Loucy (cell line): ENCODE results near the gene NTPCR.
A peak's percentile ranks its signal among the peaks of the same experiment; 100 is the strongest.

ENCODE experiments used
- H2AFZ ChIP-seq: fragments of 200-600 bp; sonication (generic); 2 replicates; pipeline ENCODE4 v1.6.0; 2016; ENCODE audit warnings: antibody characterized with exemption, mild to moderate bottlenecking, low read length, moderate library complexity
- H3F3A ChIP-seq: fragments of 200-600 bp; 2 replicates; pipeline ENCODE4 v1.6.0; 2016; ENCODE audit warnings: antibody characterized with exemption, low read depth, mild to moderate bottlenecking
- H3K27me3 ChIP-seq: fragments of 200-600 bp; sonication (generic); 2 replicates; pipeline ENCODE4 v1.6.1; 2014; ENCODE audit warnings: low read length, mild to moderate bottlenecking; ENCODE audit not compliant: insufficient read depth, poor library complexity, severe bottlenecking
- H3K36me3 ChIP-seq: fragments of 200-600 bp; sonication (generic); 2 replicates; pipeline ENCODE4 v1.6.1; 2016; ENCODE audit warnings: low read length; ENCODE audit not compliant: insufficient read depth
- H3K4me1 ChIP-seq: fragments of 200-600 bp; sonication (generic); 2 replicates; pipeline ENCODE4 v1.5.1; 2014; ENCODE audit warnings: low read length, mild to moderate bottlenecking; ENCODE audit not compliant: insufficient read depth, poor library complexity, severe bottlenecking
- H3K4me2 ChIP-seq: fragments of 200-600 bp; sonication (generic); 2 replicates; pipeline ENCODE4 v1.6.0; 2014; ENCODE audit warnings: antibody characterized with exemption, low read length, low read depth, mild to moderate bottlenecking; ENCODE audit not compliant: poor library complexity, severe bottlenecking
- H3K4me3 ChIP-seq: fragments of 200-600 bp; sonication (generic); 2 replicates; pipeline ENCODE4 v1.5.1; 2014; ENCODE audit warnings: low read length, mild to moderate bottlenecking, mixed read lengths; ENCODE audit not compliant: poor library complexity, severe bottlenecking
- H3K79me2 ChIP-seq: fragments of 200-600 bp; sonication (generic); 2 replicates; pipeline ENCODE4 v1.6.1; 2014; ENCODE audit warnings: low read length; ENCODE audit not compliant: insufficient read depth
- H3K9ac ChIP-seq: fragments of 200-600 bp; sonication (generic); 2 replicates; pipeline ENCODE4 v1.6.0; 2014; ENCODE audit warnings: mild to moderate bottlenecking, low read depth, low read length, moderate library complexity; ENCODE audit not compliant: poor library complexity, severe bottlenecking
- H3K9me2 ChIP-seq: fragments of 200-600 bp; sonication (generic); replicated peaks from 2 replicates; pipeline ENCODE4 v1.6.1; 2016; ENCODE audit warnings: low read depth, low read length, mixed read lengths
- H3K9me3 ChIP-seq: fragments of 200-600 bp; sonication (generic); 2 replicates; pipeline ENCODE4 v1.6.1; 2014; ENCODE audit warnings: mild to moderate bottlenecking, antibody characterized with exemption, low read length, low read depth; ENCODE audit not compliant: insufficient read depth
- H4K20me1 ChIP-seq: fragments of 200-600 bp; sonication (generic); 2 replicates; pipeline ENCODE4 v1.6.0; 2014; ENCODE audit warnings: antibody characterized with exemption, low read length, mild to moderate bottlenecking; ENCODE audit not compliant: insufficient read depth, poor library complexity, severe bottlenecking
- CTCF ChIP-seq: fragments of 200-600 bp; sonication (generic); conservative IDR thresholded peaks from 2 replicates; pipeline ENCODE4 v1.5.1; 2014; ENCODE audit warnings: mild to moderate bottlenecking, antibody characterized with exemption, low read length
- EZH2phosphoT487 ChIP-seq: fragments of 200-600 bp; IDR thresholded peaks from 2 replicates; pipeline ENCODE4 v1.6.1; 2018; ENCODE audit warnings: antibody characterized with exemption, mild to moderate bottlenecking, moderate library complexity, borderline replicate concordance

NTPCR gene

GRCh38 chr1:232952514-232953499 lies 2.4 kb downstream of the NTPCR start:
- Histone ChIP-seq H3K9me3 (peaks cover under 1% of the 10 kb centered on the region), H3K4me3 (peak overlapping the region; percentile 78), H2AFZ (no peak overlapping the region), H3K4me1 (peaks cover 51% of the 10 kb centered on the region), H4K20me1 (peaks cover 3% of the 10 kb centered on the region), H3K9ac (peak overlapping the region; percentile 90), H3K79me2 (peaks cover 51% of the 10 kb centered on the region), H3K36me3 (peaks cover 7% of the 10 kb centered on the region), H3K9me2 (no peaks in the 10 kb centered on the region), H3K4me2 (peak overlapping the region; percentile 93), H3K27me3 (no peaks in the 10 kb centered on the region), H3F3A (no peaks in the 10 kb centered on the region)
- TF ChIP-seq EZH2phosphoT487 (no peak), CTCF (peak; percentile 86)

GRCh38 chr1:232954594-232955365 lies 4.4 kb downstream of the NTPCR start:
- Histone ChIP-seq H3K36me3 (peaks cover 22% of the 10 kb centered on the region), H3K9me2 (no peaks in the 10 kb centered on the region), H2AFZ (no peak overlapping the region), H3K79me2 (peaks cover 46% of the 10 kb centered on the region), H3K9ac (no peak overlapping the region), H3F3A (no peaks in the 10 kb centered on the region), H4K20me1 (peaks cover 3% of the 10 kb centered on the region), H3K9me3 (peaks cover 10% of the 10 kb centered on the region), H3K27me3 (no peaks in the 10 kb centered on the region), H3K4me2 (peak overlapping the region; percentile 93), H3K4me1 (peaks cover 41% of the 10 kb centered on the region), H3K4me3 (no peak overlapping the region)
- TF ChIP-seq EZH2phosphoT487: no peak
- no peak for TF ChIP-seq CTCF

- peaks cover 3% of the 10 kb centered on the region for H4K20me1 ChIP-seq
- no peaks in the 10 kb centered on the region for H3F3A ChIP-seq
- H3K9me3 ChIP-seq: peaks cover 10% of the 10 kb centered on the region
- H3K4me3 ChIP-seq: no peak overlapping the region
- peaks cover 37% of the 10 kb centered on the region for H3K4me1 ChIP-seq
- H3K36me3 ChIP-seq: peaks cover 22% of the 10 kb centered on the region
- H2AFZ ChIP-seq: no peak overlapping the region
- TF ChIP-seq CTCF (no peak), EZH2phosphoT487 (no peak)
- no peaks in the 10 kb centered on the region for H3K9me2 ChIP-seq
- no peak overlapping the region for H3K9ac ChIP-seq
- no peaks in the 10 kb centered on the region for H3K27me3 ChIP-seq
- H3K79me2 ChIP-seq: peaks cover 43% of the 10 kb centered on the region
- peak overlapping the region; percentile 11 for H3K4me2 ChIP-seq
These were observed 5.7 kb downstream of the NTPCR start for GRCh38 chr1:232956081-232956480.
